ENCODE results near the gene PTPRD.

DNA sequence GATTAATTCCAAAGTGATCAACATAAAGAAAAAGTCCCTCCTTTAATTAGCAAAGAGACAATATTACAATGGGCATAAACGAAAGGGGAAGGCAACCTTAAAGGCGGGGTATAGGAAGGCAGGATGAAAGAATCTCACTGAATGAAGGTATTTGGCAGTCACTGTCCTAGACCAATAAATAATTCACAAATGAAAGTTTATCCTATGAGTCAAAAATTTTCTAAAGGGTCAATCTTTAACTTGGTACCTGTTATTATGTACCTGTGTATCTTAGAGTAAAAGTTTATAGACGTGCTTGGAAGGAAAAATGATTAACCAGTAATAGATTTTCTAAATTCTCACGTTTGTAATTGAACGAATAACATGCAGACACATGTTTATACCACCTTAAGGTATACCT lies 1867.5 kb downstream of the PTPRD start:
- TF ChIP-seq, protein P1, sequence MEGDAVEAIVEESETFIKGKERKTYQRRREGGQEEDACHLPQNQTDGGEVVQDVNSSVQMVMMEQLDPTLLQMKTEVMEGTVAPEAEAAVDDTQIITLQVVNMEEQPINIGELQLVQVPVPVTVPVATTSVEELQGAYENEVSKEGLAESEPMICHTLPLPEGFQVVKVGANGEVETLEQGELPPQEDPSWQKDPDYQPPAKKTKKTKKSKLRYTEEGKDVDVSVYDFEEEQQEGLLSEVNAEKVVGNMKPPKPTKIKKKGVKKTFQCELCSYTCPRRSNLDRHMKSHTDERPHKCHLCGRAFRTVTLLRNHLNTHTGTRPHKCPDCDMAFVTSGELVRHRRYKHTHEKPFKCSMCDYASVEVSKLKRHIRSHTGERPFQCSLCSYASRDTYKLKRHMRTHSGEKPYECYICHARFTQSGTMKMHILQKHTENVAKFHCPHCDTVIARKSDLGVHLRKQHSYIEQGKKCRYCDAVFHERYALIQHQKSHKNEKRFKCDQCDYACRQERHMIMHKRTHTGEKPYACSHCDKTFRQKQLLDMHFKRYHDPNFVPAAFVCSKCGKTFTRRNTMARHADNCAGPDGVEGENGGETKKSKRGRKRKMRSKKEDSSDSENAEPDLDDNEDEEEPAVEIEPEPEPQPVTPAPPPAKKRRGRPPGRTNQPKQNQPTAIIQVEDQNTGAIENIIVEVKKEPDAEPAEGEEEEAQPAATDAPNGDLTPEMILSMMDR (IDR thresholded peaks at IDR 0.05): no peak
- no peak for TF ChIP-seq EZH2 (IDR thresholded peaks at IDR 0.05; ENCODE audit: borderline replicate concordance, insufficient read depth, low read depth, low read length, poor library complexity, severe bottlenecking)

Measured in B cell (primary cell).